Heart left ventricle (tissue), 16 donors: Measurements from ENCODE around the gene ZNF124. TPM values are rescaled to one million over a fixed set of nuclear protein-coding genes. Genes with fewer than 3 reads are reported as not detected.

Experiments
- ATAC-seq, 4 donors: fragments of 200-7000 bp; cut with Tn5 transposase; one replicate each; pipeline ENCODE4 v1.9.1; 2020 to 2022; ENCODE audit warnings: moderate library complexity in 4 of 4, mild to moderate bottlenecking in 3 of 4, moderate number of reproducible peaks in 1 of 4
- DNase-seq, 5 donors: peaks; one replicate each; pipeline ENCODE4 v3.0.0-alpha.2; 2020
- H3K27ac ChIP-seq, 12 donors: fragments of 200-600 bp; sonication (generic) in 4 of 12; one replicate each; pipeline versions ENCODE4 v1.5.0 to v1.8.0; 2016 to 2022; ENCODE audit warnings: mild to moderate bottlenecking in 2 of 12
- H3K27me3 ChIP-seq, 9 donors: fragments of 200-600 bp; sonication (generic) in 2 of 9; one replicate each; pipeline versions ENCODE4 v1.5.1 to v1.8.0; 2016 to 2022; ENCODE audit warnings: mild to moderate bottlenecking in 3 of 9
- H3K36me3 ChIP-seq, 9 donors: fragments of 200-600 bp; sonication (generic) in 2 of 9; one replicate each; pipeline versions ENCODE4 v1.5.0 to v1.8.0; 2018 to 2022; ENCODE audit warnings: mild to moderate bottlenecking in 2 of 9
- H3K4me1 ChIP-seq, 12 donors: fragments of 200-600 bp; sonication (generic) in 4 of 12; one replicate each; pipeline versions ENCODE4 v1.5.0 to v1.8.0; 2016 to 2022; ENCODE audit warnings: mild to moderate bottlenecking in 3 of 12
- H3K4me3 ChIP-seq, 12 donors: fragments of 200-600 bp; sonication (generic) in 4 of 12; one replicate each; pipeline versions ENCODE4 v1.5.0 to v1.8.0; 2017 to 2022; ENCODE audit warnings: mild to moderate bottlenecking in 9 of 12, moderate library complexity in 4 of 12
- H3K9me3 ChIP-seq, 12 donors: fragments of 200-600 bp; sonication (generic) in 4 of 12; one replicate each; pipeline versions ENCODE4 v1.5.0 to v1.8.0; 2016 to 2022; ENCODE audit warnings: mild to moderate bottlenecking in 1 of 12
- CTCF ChIP-seq, 12 donors: fragments of 200-600 bp; sonication (generic) in 4 of 12; IDR thresholded peaks; one replicate each; pipeline versions ENCODE4 v1.5.0 to v1.8.0; 2018 to 2022; ENCODE audit warnings: antibody characterized with exemption in 12 of 12, mild to moderate bottlenecking in 5 of 12
- POLR2A ChIP-seq, 2 donors: fragments of 450-650 bp; IDR thresholded peaks; one replicate each; pipeline ENCODE4 v1.6.1; 2017; ENCODE audit warnings: antibody characterized with exemption in 2 of 2, mild to moderate bottlenecking in 2 of 2, moderate library complexity in 2 of 2
- WGBS, 4 donors: extraction: QIAGEN DNeasy Blood & Tissue Kit in 2 of 4; methylation state at CpG; one replicate each; pipeline versions ENCODE4 v1.1.5 to v1.1.7; 2013 to 2018; 5-methylcytosine and 5-hydroxymethylcytosine counted together
- intact Hi-C, 10 donors: fragments of 100-400 bp; cut with DNase I; formaldehyde crosslinking; loops; one replicate each; pipeline versions ENCODE4 v1.11.1 to v1.14.2; 2022
- polyA plus RNA-seq, 2 donors: library from polyadenylated mRNA; stranded (reverse); fragments of 200-250 nt; gene quantifications; one replicate each; pipeline ENCODE4 v1.2.3, GENCODE V29; 2013
- total RNA-seq, 9 donors: library from RNA; depleted of rRNA in 2 of 9; stranded (reverse); fragments of >200 nt in 2 of 9; fragmentation: NEBNext Ultra II Directional in 3 of 9; extraction: Animal tissue kit (Norgen Biotek cat#: 25700) in 3 of 9; gene quantifications; one replicate each; pipeline versions ENCODE4 v1.1.0 to v1.2.4, GENCODE V29; 2016 to 2023
- donor health status: ischemic (EF 13 %, LVEDD 7.1; RV severe dilation, severe dysfunction).
- donor health status: healthy with polysubstance abuse.
- donor health status: DM: no; HTN: yes; CAD: no.
- donor health status: DM: no; HTN: no; CAD: no.
- donor health status: ischemic (EF 25% LVEDD 6.9; RV normal size, moderate dysfunction).
- donor health status: ischemic (EF 25% LVEDD 5.7; RV mildly dilated, moderate dysfunction).
- donor health status: healthy.
- donor health status: DM: yes; HTN: yes; CAD: no.
- donor health status: ischemic (EF 35%, LVEDD 5.7; RV mildly dilated, moderate dysfunction).
- donor health status: nonischemic (EF 11% LVEDD 7.7; RV severe dilation, severe dysfunction).
- donor health status: DM: yes; HTN: yes; CAD: no.
- donor health status: PGD.
- donor health status: ischemic (EF 29% LVEDD 5.4; RV normal size, mild dysfunction).
- donor health status: nonischemic (EF 23%, LVEDD 6.1; RV moderate dilation, normal function).

Gene ZNF124
- total and polyA plus RNA-seq, 11 donors, result 0.30 to 13.8 (median 9.9) TPM

GRCh38 chr1:247114351-247115140 is 57.3 kb downstream of the ZNF124 start:
- no peak for DNase-seq
- no peak for TF ChIP-seq POLR2A (IDR thresholded peaks at IDR 0.05)
- TF ChIP-seq CTCF (IDR thresholded peaks at IDR 0.05), result no peak
- intact Hi-C loops, result loop anchor here in 2 of 10 donors (5.0 kb wide), 2 partner anchors 98 to 218 kb away; partner anchors contain the start of gene ZNF496 (in 1 of the 2)
- Histone ChIP-seq H3K9me3 (no peaks in the 10 kb centered on the region), H3K27ac (no peak overlapping the region), H3K27me3 (peaks cover 0 to 16% (median 0%) of the 10 kb centered on the region in 9 donors), H3K4me3 (no peak overlapping the region), H3K36me3 (no peaks in the 10 kb centered on the region), H3K4me1 (peaks cover 0 to 26% (median 11%) of the 10 kb centered on the region in 12 donors)
- ATAC-seq, result no peak
- WGBS, 4 donors, result 94 to 96% (median 96%) methylated on average over 8 to 13 of the region's 13 CpGs

- no peaks in the 10 kb centered on the region for H3K9me3 ChIP-seq
- H3K4me1 ChIP-seq, result peaks cover 0 to 26% (median 11%) of the 10 kb centered on the region in 12 donors
- intact Hi-C loops, result loop anchor here in 2 of 10 donors (5.0 kb wide), 2 partner anchors 98 to 218 kb away; partner anchors contain the start of gene ZNF496 (in 1 of the 2)
- peaks cover 0 to 16% (median 0%) of the 10 kb centered on the region in 9 donors for H3K27me3 ChIP-seq
- H3K4me3 ChIP-seq, result no peak overlapping the region
- ATAC-seq (no peak), DNase-seq (no peak)
- H3K27ac ChIP-seq, result no peak overlapping the region
- TF ChIP-seq POLR2A (IDR thresholded peaks at IDR 0.05) (no peak), CTCF (IDR thresholded peaks at IDR 0.05) (no peak)
- no peaks in the 10 kb centered on the region for H3K36me3 ChIP-seq
- WGBS, 4 donors, result 91 to 100% (median 96%) methylated on average over 4 to 5 of the region's 5 CpGs
Observed at GRCh38 chr1:247113733-247114271, 58.0 kb downstream of the ZNF124 start.

- DNase-seq, result no peak
- H3K36me3 ChIP-seq, result no peaks in the 10 kb centered on the region
- WGBS, 4 donors, result 45 to 71% (median 69%) methylated on average over 4 to 5 of the region's 5 CpGs
- H3K27me3 ChIP-seq, result peaks cover 0 to 16% (median 0%) of the 10 kb centered on the region in 9 donors
- peaks cover 0 to 26% (median 11%) of the 10 kb centered on the region in 12 donors for H3K4me1 ChIP-seq
- intact Hi-C loops, result loop anchor here in 2 of 10 donors (5.0 kb wide), 2 partner anchors 99 to 219 kb away; partner anchors contain the start of gene ZNF496 (in 1 of the 2)
- H3K9me3 ChIP-seq, result no peaks in the 10 kb centered on the region
- no peak overlapping the region for H3K27ac ChIP-seq
- no peak for TF ChIP-seq POLR2A (IDR thresholded peaks at IDR 0.05)
- TF ChIP-seq CTCF (IDR thresholded peaks at IDR 0.05), result no peak
- H3K4me3 ChIP-seq, result no peak overlapping the region
- no peak for ATAC-seq
Observed at GRCh38 chr1:247113094-247113497, 58.7 kb downstream of the ZNF124 start.

- TF ChIP-seq CTCF (IDR thresholded peaks at IDR 0.05), result no peak
- no peak for TF ChIP-seq POLR2A (IDR thresholded peaks at IDR 0.05)
- no peak for DNase-seq
- H3K27ac ChIP-seq, result peak overlapping the region in 8 of 12 donors; percentile 64 to 88 (median 78)
- H3K36me3 ChIP-seq, result no peaks in the 10 kb centered on the region
- peak overlapping the region in 11 of 12 donors; percentile 51 to 89 (median 72) for H3K4me3 ChIP-seq
- intact Hi-C loops, result loop anchor here in 2 of 10 donors (5.0 kb wide), 2 partner anchors 100 to 220 kb away; partner anchors contain the start of gene ZNF496 (in 1 of the 2)
- H3K27me3 ChIP-seq, result peaks cover 0 to 16% (median 0%) of the 10 kb centered on the region in 9 donors
- 56 to 77% (median 63%) methylated on average over 7 to 9 of the region's 9 CpGs for WGBS, 4 donors
- H3K9me3 ChIP-seq, result no peaks in the 10 kb centered on the region
- peaks cover 0 to 26% (median 11%) of the 10 kb centered on the region in 12 donors for H3K4me1 ChIP-seq
- peak in 1 of 4 donors; percentile 9 for ATAC-seq
Observed at GRCh38 chr1:247112479-247112781, 59.4 kb downstream of the ZNF124 start.
